GM12874 (cell line): ENCODE data around the gene GLCCI1.

Experiments
- CTCF ChIP-seq: IDR thresholded peaks from 2 replicates; pipeline ENCODE4 v1.5.1; 2011; ENCODE audit warnings: low read depth, mild to moderate bottlenecking, control low read depth, low read length, moderate library complexity; ENCODE audit not compliant: insufficient read depth

The GLCCI1 gene

GRCh38 chr7:8065356-8065813 is 96.8 kb downstream of the GLCCI1 start:
- no peak for TF ChIP-seq CTCF

GRCh38 chr7:8068892-8069686 is 100.5 kb downstream of the GLCCI1 start:
- TF ChIP-seq CTCF: no peak

GRCh38 chr7:8070451-8071180 is 102.0 kb downstream of the GLCCI1 start:
- no peak for TF ChIP-seq CTCF

GRCh38 chr7:8078418-8078817 is 109.8 kb downstream of the GLCCI1 start:
- no peak for TF ChIP-seq CTCF

GRCh38 chr7:8082762-8083161 is 114.2 kb downstream of the GLCCI1 start:
- TF ChIP-seq CTCF: no peak

- TF ChIP-seq CTCF: no peak
Observed at GRCh38 chr7:8084836-8085235, 116.2 kb downstream of the GLCCI1 start.

GRCh38 chr7:8085420-8085819 is 116.8 kb downstream of the GLCCI1 start:
- TF ChIP-seq CTCF: no peak
